ENCODE measurements around the gene GIMAP1. TPM values are rescaled to one million over a fixed set of nuclear protein-coding genes. Genes with fewer than 3 reads are reported as not detected.

GIMAP1 gene
- total RNA-seq, 1 donor = 15.9 TPM

DNA sequence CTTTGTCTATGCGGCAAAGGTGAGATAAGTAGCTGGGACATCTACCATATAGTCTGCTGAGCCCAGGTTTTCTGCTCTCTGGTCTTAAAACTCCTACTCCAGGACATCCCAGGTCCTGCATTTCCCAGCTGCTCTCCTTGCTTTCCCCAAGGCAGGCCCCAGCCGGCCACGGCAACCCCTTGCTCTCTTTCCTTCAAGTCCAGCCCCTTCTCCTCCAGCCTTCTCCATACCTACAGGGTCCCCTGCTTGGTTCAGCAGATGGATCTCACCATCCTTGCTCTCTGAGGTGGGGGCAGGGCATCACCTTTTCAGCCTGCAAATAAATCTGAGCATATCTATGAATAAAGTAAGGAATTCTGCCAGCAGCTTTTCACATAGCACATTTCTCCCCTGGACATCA lies 29.5 kb downstream of the GIMAP1 start:
- DNase-seq (ENCODE audit: low read depth in 2 of 3, low spot score in 2 of 3) = no peak

DNA sequence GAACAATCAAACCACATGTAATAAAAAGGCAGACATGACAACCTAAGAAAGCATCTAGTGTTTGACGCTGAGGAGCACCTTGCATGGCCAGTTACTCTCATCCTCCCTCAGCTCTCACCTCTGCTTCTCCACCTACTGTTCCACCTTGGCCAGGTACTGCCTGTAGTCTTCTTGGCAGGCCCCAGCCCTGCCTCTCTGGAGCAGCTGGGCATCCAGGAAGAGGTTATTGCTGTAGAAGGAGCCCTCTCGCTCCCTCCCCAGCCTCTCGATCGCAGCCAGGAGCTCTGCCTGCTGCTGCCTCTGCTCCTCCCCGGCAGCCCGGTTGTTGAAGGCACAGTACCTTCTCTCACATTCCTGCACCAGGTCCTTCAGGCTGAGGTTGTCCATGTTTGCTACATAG lies 30.5 kb downstream of the GIMAP1 start:
- no peak for DNase-seq (ENCODE audit: low read depth in 2 of 3, low spot score in 2 of 3)

DNA sequence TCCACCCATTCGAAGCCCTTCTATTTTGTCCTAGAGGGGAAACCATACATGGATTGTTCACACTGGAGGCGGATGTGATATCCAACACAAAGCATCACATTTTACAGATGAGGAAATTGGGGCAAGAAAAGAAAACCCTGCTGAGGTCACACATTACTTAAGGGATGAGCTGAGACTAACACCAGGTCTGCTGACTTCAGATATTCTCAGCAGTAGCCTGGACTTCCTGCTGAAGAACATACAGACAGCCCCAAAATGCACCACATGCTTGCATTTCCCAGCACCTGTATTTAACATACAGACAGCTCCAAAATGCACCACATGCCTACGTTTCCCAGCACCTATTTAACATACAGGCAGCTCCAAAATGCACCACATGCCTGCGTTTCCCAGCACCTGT lies 32.0 kb downstream of the GIMAP1 start:
- DNase-seq (ENCODE audit: low read depth in 2 of 3, low spot score in 2 of 3) = no peak

DNA sequence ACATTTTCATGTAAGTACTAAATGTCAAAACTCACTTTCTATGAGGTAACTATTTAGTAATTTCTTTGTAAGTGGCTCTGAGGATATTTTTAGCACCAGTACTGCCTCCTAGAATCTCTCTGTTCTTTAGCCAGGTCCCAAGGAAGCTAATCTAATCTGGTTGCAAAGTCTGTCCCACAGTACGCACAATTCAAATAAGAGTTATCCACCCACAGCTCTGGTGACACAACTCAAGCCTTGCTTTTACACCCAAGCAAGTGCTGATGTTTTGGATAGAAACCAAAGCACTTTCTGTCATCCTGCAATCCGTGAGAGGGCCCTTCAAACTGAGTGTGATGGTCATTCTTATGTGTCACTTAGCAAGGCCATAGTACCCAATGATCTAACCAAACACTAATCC lies 35.3 kb downstream of the GIMAP1 start:
- no peak for DNase-seq (ENCODE audit: low read depth in 2 of 3, low spot score in 2 of 3)

DNA sequence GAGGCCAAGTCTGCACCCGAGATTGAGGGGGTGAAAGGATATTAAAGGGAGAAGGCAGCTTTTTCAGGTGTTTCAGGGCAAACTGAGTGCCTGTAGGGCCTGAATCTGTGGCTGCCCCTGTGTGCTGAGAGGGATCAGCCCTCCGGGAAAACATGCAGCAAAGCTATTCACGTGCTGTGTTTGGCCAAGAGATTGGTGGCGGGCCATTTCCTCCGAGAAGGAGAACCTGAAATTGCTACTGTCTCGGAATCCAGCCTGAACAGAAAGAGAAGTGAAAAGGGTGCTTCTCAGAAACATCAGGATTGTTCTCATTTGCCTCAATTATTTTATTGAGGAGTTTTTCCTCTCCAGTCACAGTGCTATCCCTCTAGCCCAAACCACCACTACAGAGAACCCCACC lies 36.8 kb downstream of the GIMAP1 start:
- peak in 1 of 3 donors; percentile 22 for DNase-seq (ENCODE audit: low read depth in 2 of 3, low spot score in 2 of 3)

DNA sequence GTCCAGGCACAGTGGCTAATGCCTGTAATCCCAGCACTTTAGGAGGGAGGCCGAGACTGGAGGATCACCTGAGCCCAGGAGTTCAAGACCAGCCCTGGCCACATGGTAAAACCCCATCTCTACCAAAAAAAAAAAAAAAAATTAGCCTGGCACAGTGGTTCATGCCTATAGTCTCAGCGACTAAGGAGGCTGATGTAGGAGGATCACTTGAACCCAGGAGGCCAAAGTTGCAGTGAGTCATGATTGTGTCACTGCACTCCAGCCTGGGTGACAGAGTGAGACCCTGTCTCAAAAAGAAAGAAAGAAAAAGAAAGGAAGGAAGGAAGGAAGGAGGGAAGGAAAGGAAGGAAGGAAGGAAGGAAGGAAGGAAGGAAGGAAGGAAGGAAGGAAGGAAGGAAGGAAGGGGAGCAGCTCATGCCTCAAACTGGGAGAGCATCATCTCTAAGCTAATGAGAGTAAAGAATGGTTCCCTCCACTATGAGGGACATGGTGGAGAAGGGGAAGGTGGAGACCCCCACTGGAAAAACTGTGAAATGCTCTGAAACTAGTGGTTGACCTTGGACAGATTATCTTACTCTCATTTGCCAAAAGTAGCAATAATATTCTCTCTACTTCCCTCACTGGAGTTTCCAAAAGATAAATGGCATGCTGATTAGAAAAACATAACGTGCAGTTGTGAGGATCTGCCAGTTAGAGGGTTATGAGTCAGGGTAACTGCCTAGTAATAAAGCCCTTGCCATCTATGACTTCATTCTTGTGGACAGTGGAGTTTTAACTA lies 37.6 kb downstream of the GIMAP1 start:
- DNase-seq (ENCODE audit: low read depth in 2 of 3, low spot score in 2 of 3) = peak in 2 of 3 donors; percentile 67 to 69

DNA sequence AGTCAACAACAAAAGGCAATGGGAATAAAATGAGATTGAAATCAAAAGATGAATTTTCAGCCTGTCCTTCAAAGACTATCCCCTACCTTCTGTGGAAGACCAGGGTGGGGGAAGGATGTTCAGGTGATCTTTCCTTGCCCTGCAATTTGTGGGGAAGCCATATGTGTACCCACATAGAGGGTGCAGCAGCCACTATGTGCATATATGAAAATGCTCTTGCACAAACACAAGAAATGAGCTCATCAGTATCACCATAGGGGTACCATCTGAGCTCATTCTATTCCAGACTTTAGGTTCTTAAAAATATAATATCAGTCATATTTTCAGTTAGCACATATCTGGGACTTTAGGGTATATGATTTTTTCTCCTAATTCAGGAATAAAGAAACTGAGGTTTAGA lies 38.5 kb downstream of the GIMAP1 start:
- DNase-seq (ENCODE audit: low read depth in 2 of 3, low spot score in 2 of 3) = peak in 1 of 3 donors; percentile 5

DNA sequence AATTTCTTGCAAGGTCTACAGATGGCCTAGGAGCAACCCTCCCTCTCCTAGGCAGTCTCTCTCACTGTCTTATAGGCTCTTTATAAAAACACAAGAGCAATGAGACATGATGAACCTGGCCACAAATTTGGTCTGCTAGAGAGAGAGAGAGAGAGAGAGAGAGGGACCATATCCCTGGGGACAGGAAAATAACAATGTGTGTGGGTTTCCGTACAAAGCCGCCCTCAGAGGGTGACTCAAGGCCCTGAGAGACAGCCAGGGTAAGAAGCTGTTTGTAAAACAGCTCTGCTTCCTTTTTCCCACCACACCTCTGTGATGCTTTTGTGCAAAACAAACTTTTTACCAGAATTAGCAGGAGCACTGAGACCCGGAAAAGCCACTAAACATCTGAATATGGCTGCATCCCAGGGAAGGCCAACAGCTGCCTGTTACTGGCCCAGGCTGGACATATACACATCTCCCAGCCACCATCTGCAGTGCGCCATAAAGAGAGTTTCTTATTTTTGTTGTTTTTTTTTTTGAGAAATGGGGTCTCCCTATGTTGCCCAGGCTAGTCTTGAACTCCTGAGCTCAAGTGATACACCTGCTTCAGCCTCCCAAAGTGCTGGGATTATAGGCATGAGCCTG lies 39.2 kb downstream of the GIMAP1 start:
- DNase-seq (ENCODE audit: low read depth in 2 of 3, low spot score in 2 of 3) = peak; percentile 64 to 87 (median 80)

DNA sequence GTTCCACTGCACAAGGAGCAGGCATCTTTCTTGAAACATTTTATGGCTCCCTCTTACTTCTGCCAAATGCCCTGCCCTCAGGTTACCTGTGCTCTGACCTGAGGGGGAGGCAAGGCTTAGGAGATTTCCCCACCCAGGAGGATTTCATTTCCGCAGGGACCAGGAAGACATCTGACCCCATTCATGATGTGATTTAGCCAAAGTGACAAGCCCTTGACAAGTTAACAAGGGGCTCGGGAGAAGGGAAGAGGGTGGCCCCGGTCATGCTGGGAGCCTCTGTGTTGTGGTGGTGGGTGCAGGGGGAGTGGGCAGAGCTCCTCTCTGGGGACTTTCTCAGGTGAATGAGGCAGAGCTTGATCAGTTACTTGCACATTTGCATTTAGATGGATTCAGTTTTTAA lies 39.8 kb downstream of the GIMAP1 start:
- DNase-seq (ENCODE audit: low read depth in 2 of 3, low spot score in 2 of 3) = no peak

DNA sequence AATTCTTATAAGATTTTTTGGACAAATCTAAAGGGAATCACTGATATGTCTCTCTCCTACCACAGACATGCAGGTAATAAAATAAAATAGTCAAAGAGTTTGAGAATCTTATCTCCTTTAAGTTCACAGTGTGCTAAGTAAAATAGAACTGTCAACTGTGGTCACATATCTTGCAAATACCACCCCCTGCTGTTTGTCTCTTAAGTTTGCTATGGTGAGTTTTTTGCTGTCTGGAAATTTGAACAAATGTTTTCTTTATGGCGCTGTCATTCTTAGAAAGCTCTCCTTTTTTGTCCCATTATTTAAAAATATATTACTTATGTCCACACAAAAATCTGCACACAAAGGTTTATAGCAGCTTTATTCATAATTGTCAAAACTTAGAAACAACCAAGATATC lies 40.4 kb downstream of the GIMAP1 start:
- peak in 2 of 3 donors; percentile 36 to 67 for DNase-seq (ENCODE audit: low read depth in 2 of 3, low spot score in 2 of 3)

DNA sequence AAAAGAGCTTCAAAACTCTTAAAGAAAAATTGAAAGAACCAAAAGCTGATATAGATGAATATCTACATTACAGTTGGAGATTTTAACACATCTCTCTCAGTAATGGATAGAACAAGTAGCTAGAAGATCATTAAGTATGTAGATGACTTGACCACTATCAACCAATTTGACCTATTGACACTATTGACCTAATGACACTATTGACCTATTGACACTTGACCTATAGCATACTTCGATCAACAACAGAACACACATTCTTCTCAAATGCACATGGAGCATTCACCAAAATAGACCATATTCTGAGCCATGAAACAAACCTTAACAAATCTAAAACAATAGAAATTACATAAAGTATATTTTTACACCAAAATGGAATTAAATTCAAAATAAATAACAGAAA lies 43.1 kb downstream of the GIMAP1 start:
- DNase-seq (ENCODE audit: low read depth in 2 of 3, low spot score in 2 of 3) = no peak

DNA sequence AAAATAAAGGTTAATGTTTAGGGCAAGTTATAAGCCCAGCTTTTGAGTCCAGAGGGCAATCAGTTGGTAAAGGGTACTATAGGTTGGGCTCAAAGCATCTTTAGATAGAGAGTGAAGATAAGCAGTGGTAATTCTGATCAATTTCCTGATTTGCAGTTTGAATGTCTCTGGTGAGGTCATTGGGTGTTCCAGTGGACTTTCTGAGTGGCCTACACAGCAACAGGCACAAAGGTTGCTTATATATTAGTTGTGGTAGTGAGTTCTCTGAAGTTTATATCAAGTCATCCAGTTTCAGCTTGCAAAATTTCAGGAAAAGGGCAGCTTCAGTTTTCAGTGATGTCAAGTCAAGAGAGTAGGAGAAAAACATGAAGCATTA lies 49.9 kb downstream of the GIMAP1 start:
- DNase-seq (ENCODE audit: low read depth in 2 of 3, low spot score in 2 of 3) = no peak

DNA sequence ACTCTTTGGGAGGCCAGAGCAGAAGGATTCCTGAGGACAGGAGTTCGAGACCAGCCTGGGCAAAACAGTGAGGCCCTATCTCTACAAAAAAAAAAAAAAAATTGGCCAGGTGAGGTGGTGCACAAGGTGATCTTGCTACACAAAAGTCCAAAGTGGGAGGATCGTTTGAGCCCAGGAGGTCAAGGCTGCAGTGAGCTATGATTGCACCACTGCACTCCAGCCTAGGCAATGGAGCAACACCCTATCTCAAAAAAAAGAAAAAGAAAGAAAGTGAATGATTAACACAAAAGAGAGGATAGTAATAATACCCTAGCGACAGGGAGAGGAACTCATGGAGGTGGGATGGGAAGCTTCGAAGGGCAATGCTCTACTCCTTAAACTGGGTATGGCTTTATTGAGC lies 53.4 kb downstream of the GIMAP1 start:
- no peak for DNase-seq (ENCODE audit: low read depth in 2 of 3, low spot score in 2 of 3)

Other genes with a start within 250 kb of the GIMAP1 start
- gene GIMAP7, start 201.7 kb upstream of the GIMAP1 start, total RNA-seq = 16.7 TPM
- gene GIMAP4, start 149.2 kb upstream of the GIMAP1 start, total RNA-seq = 1.3 TPM
- gene GIMAP6, start 84.2 kb upstream of the GIMAP1 start, total RNA-seq = 67.1 TPM
- 110 TPM for gene GIMAP2, start 30.9 kb upstream of the GIMAP1 start, total RNA-seq
- 29.1 TPM for gene GIMAP5, start 20.8 kb downstream of the GIMAP1 start, total RNA-seq
- 5.4 TPM for gene TMEM176B, start 83.8 kb downstream of the GIMAP1 start, total RNA-seq
- 2.4 TPM for gene TMEM176A, start 84.2 kb downstream of the GIMAP1 start, total RNA-seq
- gene AOC1, start 135.9 kb downstream of the GIMAP1 start, total RNA-seq = 1.1 TPM

Data from hematopoietic multipotent progenitor cell (in vitro differentiated cells).